NCI-H446 (cell line): ENCODE measurements around the gene ABCB11.
"Not testable (repeated sequence)": the region's sequence is repeated elsewhere in the genome, so short reads cannot be mapped to it uniquely, and the experiment has no call there.

ENCODE experiments used
- DNase-seq, 2 experiments: peaks; one replicate each; lab custom pipeline; 2025; lab: John Stamatoyannopoulos, UW

The ABCB11 gene

DNA sequence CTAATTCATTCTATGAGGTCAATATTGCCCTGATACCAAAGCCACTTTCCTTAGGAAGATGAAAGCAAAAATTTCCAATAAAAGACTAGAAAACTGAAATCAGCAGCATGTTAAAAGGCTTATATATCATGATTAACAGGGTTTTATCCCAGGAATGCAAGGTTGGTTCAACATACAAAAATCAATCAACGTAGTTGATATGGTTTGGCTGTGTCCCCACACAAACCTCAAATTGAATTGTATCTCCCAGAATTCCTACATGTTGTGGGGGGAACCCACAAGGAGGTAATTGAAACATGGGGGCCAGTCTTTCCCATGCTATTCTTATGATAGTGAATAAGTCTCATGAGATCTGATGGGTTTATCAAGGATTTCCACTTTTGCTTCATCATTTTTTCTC, 11.7 kb upstream of the ABCB11 start:
- no peak for DNase-seq

DNA sequence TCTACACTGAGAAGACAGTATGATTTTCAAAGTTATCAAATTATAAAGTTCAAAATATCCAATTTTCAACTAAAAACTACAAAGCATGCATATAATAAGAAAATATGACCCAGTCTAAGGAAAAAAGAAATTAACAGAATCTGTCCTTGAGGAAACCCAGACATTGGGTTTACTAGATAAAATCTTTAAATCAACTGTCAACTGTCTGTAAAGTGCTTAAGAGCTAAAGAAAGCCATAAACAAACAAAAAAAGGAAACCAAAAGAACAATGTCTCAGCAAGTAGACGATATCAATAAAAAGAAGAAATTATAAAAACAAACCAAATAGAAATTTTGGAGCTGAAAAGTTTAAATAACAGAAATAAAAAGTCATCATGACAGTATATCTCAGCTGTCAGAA, 10.5 kb upstream of the ABCB11 start:
- no peak for DNase-seq

DNA sequence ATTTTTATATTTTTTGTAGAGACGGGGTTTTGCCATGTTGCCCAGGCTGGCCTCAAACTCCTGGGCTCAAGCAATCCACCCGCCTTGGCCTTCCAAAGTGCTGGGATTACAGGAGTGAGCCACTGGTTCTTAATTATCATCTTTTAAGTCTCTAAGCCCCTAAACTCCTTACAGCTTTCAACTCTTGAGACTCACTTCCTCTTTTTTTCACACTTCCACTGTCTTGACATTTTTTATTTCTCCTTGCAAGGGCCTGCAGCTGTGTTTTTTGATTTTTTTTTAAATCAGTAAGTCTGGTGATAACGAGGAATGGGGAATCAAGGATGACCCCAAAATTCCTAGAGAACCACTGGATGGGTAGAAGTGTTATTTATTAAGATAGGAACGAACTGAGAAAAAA, 8.6 kb upstream of the ABCB11 start:
- no peak for DNase-seq

DNA sequence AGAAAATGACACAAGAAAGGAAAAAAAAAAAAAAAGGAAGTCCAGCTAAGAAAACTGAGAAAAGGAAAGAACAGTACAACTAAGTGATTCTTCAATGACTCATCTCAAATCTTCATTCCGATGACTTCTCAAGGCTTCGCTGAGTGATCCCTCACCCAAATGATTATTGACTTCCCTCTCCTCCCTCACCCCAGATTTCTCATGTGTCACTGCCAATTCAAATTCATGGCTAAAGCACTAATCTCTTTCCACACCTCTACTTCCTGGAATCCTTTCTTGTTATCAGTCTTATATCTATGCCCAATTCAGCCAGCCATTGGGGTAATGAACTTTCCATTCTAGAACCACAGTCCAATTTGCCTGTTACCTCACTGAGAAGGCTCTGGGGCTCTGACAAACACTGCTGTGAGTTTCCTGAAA, 7.2 kb upstream of the ABCB11 start:
- DNase-seq, result no peak

DNA sequence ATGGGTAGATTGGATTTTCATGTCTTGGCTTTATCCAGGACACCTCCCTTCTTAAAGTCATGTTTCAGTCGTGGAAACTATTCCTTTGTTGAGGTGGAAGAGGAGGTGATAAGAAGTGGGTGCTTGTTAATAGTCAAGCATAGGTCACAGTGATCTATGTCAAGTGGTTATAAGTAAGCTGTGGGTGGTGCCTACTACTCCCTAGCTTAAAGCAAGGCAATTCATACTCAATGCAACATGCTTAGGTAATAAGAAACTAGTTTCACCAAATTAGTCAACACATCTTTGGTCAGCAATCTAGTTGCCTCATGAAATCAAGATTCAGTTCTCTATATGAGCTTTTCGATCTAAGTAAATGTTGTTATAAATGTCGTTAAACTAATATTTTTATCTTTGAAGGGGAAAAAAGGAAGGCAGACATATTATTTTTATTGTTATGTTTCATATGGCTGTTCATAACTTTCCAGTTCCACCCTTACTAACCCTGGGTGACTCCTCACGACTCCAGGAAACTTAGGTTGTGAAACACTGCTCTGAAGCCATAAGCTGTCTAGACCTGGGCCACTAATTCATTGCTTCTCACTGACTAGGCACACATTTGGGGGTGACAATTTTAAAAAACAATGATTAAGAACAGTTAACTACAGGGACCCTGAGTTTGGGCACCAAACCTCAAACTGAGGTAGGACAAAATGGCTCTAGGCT, 5.8 kb upstream of the ABCB11 start:
- DNase-seq, result no peak

DNA sequence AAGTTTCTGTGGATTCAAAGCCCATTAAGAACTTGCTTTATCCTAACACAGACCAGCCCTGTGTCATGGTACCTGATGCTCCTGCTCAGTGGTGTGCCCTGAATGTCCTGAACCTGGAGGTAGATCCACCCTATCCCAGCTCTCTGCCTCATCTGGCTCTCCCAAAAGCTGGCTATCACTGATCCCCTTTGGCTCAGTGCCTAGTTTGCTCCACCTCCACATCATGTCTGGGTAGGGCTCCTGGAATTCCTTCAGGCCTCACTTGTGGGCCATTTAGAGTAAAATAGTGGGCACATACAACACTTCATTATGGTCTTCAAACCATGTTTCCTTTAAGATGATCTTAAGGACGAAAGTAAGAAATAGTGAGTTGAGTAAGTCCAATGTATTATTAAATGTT, 4.8 kb upstream of the ABCB11 start:
- DNase-seq, result no peak

DNA sequence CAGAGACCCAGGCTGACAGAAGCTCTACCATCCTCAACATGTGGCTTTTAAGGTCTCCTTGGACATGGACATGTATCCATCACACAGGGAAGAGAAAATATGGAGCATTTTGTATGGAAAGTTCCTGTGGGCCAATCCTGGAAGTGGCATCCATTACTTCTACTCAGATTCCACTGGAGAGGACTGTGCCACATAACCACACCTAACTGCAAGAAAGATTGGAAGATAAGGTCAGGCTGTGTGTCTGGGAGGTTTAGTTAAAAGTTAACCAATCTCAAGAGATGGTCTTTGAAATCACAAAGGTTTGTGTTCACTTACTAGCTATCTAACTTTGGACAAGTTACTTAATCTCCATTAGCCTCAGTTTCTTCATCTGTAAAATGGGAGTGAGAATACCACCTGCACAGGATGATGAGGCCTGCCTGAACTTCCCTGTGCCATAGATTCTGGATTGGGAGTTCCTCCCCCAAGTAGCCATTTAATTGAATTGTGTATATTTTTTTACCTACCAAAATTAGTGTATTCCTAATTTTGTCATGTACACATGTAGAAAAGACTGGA, 3.9 kb upstream of the ABCB11 start:
- no peak for DNase-seq

- no peak for DNase-seq
Measured at GRCh38 chr2:169034256-169034655, 3.1 kb upstream of the ABCB11 start.

DNA sequence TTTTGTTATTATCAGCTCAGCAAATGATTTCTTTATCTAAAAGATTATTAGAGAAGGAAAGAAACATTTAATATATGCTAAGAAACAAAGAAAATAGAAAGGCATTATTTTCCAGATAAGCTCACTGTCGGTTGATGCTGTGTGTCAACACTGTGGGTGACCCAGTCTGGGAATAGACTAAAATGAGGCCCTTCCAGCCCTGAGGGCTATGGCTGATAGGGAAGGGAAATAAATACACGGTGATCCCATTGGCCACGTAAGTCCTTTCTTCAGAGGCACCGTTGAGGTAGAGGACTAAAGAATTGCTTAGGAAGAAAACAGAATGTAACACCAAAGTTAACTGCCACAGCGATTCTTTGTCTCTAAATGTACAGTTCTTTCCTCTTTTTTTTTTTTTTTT, 1.8 kb downstream of the ABCB11 start:
- no peak for DNase-seq

DNA sequence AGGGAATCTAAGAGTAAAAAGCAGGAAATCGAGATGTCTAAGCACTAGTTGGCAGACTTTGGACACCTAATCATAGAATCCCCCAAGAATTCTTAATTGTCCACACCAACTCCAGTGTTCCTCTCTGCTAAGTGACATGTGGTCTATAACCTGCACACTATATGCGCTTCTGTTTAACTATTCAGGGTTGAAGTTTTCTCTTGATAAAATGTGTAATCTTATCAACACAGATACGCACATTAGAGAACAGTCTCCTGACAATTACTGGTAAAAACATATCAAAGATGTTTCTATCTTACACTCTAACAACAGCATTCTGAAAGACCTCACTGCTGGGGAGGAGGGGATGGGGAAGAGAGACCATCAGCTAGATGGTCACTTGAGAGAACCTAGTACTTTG, 3.9 kb downstream of the ABCB11 start:
- DNase-seq, result no peak

GRCh38 chr2:169026056-169026455, 5.1 kb downstream of the ABCB11 start:
- no peak for DNase-seq

DNA sequence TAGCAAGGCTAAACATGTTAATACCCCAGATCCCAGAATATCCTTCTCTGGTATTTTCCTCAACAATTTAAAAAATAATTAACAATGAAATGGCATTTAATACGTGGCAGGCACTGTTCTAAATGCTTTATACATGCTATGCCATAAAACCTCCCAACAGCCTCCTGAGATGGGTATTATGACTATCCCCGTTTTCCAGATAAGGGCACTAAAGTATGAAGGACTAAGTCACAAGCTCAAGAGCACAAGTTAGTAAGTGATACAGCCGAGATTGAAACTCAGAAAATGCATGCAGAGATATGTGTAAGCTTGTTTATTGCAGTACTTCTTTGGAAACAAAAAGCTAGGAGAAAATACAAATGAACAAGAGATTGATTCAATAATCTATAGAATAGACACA, 8.0 kb downstream of the ABCB11 start:
- no peak for DNase-seq

DNA sequence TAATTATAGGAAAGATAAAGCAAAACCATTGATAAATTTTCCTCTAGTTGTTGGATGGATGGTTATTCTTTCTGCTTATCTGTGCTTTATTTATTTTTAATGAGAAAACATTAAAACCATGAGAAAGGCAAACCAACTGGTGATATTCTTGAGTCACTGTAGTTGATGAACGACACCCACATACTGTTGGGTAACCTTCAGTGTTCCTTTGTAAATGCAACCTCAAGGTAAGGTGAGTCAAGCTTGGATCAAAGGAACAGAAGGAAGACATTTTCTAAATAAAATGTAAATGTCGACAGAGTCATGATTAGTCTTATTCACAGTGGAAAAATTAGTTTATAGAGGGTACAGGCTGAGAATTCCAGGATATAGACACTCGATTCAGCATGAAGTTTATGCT, 12.7 kb downstream of the ABCB11 start:
- no peak for DNase-seq

DNA sequence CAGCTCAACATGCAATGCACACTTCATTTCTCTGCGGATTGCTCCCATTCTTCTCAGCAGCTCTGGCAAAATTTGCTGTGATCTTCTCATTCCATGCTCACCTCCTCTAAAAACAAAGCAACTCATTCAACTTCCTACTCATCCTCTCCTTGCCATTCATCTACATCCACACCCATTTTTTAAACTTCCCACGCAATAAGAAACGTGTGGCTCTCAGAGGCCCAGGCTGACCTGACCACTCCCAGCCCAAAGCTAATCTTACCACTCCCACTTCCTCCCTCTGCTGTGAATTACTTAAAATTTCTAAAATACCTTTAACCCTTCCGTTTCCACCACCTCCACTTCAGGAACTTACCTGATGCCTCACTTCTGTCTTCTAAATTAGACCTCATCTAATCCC, 15.2 kb downstream of the ABCB11 start:
- no peak for DNase-seq

GRCh38 chr2:169014780-169015179, 16.3 kb downstream of the ABCB11 start:
- DNase-seq, result no peak

- no peak for DNase-seq
Measured at GRCh38 chr2:169013628-169014026, 17.5 kb downstream of the ABCB11 start.

GRCh38 chr2:169012812-169013627, 18.1 kb downstream of the ABCB11 start:
- no peak for DNase-seq

- not testable (repeated sequence) for DNase-seq
Measured at GRCh38 chr2:169012191-169012792, 18.8 kb downstream of the ABCB11 start.

GRCh38 chr2:169011698-169012097, 19.4 kb downstream of the ABCB11 start:
- no peak for DNase-seq

- DNase-seq, result no peak
Measured at GRCh38 chr2:169010633-169011460, 20.3 kb downstream of the ABCB11 start.

- DNase-seq, result no peak
Measured at GRCh38 chr2:169009865-169010579, 21.1 kb downstream of the ABCB11 start.
